Inflammatory macrophage treated with lipopolysaccharide for 4 hours (primary cell): ENCODE results near the gene C1QTNF3.
"Not testable (repeated sequence)": the region's sequence is repeated elsewhere in the genome, so short reads cannot be mapped to it uniquely, and the experiment has no call there.

Source experiments
- DNase-seq: peaks from one replicate; pipeline ENCODE4 v3.0.0-alpha.2; 2020

The C1QTNF3 gene

GRCh38 chr5:34017254-34017653 is 25.8 kb downstream of the C1QTNF3 start:
- no peak for DNase-seq

- no peak for DNase-seq
These were observed 26.3 kb downstream of the C1QTNF3 start for GRCh38 chr5:34016750-34017149.

- DNase-seq, result no peak
These were observed 26.8 kb downstream of the C1QTNF3 start for GRCh38 chr5:34016222-34016621.

- DNase-seq, result no peak
These were observed 27.7 kb downstream of the C1QTNF3 start for GRCh38 chr5:34015120-34015822.

- DNase-seq, result no peak
These were observed 28.4 kb downstream of the C1QTNF3 start for GRCh38 chr5:34014626-34015025.

GRCh38 chr5:34013547-34013946 is 29.5 kb downstream of the C1QTNF3 start:
- DNase-seq, result no peak

- DNase-seq, result no peak
These were observed 30.2 kb downstream of the C1QTNF3 start for GRCh38 chr5:34012791-34013190.

- DNase-seq, result no peak
These were observed 31.5 kb downstream of the C1QTNF3 start for GRCh38 chr5:34011536-34011935.

- not testable (repeated sequence) for DNase-seq
These were observed 32.9 kb downstream of the C1QTNF3 start for GRCh38 chr5:34010146-34010545.

GRCh38 chr5:34009610-34010009 is 33.4 kb downstream of the C1QTNF3 start:
- no peak for DNase-seq

- DNase-seq, result no peak
These were observed 34.2 kb downstream of the C1QTNF3 start for GRCh38 chr5:34008802-34009201.

- DNase-seq, result peak; percentile 92
These were observed 35.1 kb downstream of the C1QTNF3 start, which contains the start of gene AMACR for GRCh38 chr5:34007621-34008600. Gene AMACR, minus strand, starts transcription at chr5:34008050. Its CDS starts 31 bp downstream, at chr5:34008019.

- DNase-seq, result no peak
These were observed 35.8 kb downstream of the C1QTNF3 start for GRCh38 chr5:34007201-34007620.

GRCh38 chr5:34005681-34006080 is 37.3 kb downstream of the C1QTNF3 start:
- no peak for DNase-seq

GRCh38 chr5:34005211-34005610 is 37.8 kb downstream of the C1QTNF3 start:
- no peak for DNase-seq

- DNase-seq, result no peak
These were observed 39.1 kb downstream of the C1QTNF3 start for GRCh38 chr5:34003941-34004340.

GRCh38 chr5:34002629-34003328 is 40.2 kb downstream of the C1QTNF3 start:
- DNase-seq, result no peak

GRCh38 chr5:34001241-34001841 is 41.7 kb downstream of the C1QTNF3 start:
- no peak for DNase-seq

- DNase-seq, result no peak
These were observed 43.0 kb downstream of the C1QTNF3 start for GRCh38 chr5:33999978-34000377.

- peak; percentile 45 for DNase-seq
These were observed 45.6 kb downstream of the C1QTNF3 start for GRCh38 chr5:33997331-33997983.

- DNase-seq, result no peak
These were observed 47.1 kb downstream of the C1QTNF3 start for GRCh38 chr5:33995865-33996264.

GRCh38 chr5:33994845-33995244 is 48.2 kb downstream of the C1QTNF3 start:
- no peak for DNase-seq
